NK-92 (cell line): ENCODE results near the gene POU2F2.

ENCODE experiments used
- DNase-seq: peaks from one replicate; lab custom pipeline; 2025; ENCODE audit not compliant: unreplicated experiment; lab: John Stamatoyannopoulos, UW

The POU2F2 gene

GRCh38 chr19:42126574-42126973 lies 5.7 kb downstream of the POU2F2 start:
- no peak for DNase-seq

DNA sequence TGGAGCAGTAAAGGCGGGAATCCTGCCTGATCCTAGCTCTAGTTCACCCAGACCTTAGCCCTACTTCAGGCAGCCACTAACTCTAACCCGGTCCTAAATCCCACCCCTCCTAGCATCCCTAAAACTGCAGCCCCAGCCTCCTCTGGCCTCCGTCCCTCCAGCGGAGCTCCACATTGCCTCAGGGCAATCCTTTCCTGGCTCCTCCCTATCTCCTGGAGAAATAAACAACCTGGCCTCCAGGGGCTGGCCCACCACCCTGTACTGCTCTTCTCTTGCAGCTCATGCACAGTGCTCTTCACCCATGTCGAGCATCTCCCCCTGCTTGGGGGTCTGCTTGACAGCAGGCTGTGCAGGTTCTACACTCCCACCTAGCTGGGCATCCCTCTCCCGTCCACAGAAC lies 6.7 kb downstream of the POU2F2 start:
- no peak for DNase-seq

- DNase-seq: no peak
These were observed 7.8 kb downstream of the POU2F2 start for GRCh38 chr19:42124386-42124901.

- no peak for DNase-seq
These were observed 8.5 kb downstream of the POU2F2 start for GRCh38 chr19:42123765-42124164.

- DNase-seq: no peak
These were observed 9.3 kb downstream of the POU2F2 start for GRCh38 chr19:42122691-42123607.

DNA sequence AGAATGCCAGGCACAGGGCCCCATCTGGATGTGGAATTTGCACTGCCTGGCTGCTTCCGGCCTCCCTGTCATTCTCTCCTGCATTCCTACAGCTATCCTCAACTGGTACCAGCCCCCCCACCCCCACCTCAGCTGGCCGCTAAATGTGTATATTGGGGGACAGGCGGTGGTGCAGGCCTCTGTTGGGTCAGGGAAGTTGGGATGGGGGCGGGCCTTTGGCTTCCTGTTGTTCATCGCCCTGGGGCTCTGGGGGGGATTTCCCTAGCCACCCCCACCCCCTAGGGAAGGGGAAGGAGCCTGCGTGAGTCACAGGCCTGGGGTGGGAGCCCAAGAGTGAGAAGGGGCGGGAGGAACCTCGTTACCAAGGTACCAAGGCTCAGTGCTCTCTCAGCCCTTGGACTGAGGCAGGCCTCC lies 10.6 kb downstream of the POU2F2 start:
- no peak for DNase-seq

GRCh38 chr19:42121036-42121621 lies 11.1 kb downstream of the POU2F2 start:
- no peak for DNase-seq

DNA sequence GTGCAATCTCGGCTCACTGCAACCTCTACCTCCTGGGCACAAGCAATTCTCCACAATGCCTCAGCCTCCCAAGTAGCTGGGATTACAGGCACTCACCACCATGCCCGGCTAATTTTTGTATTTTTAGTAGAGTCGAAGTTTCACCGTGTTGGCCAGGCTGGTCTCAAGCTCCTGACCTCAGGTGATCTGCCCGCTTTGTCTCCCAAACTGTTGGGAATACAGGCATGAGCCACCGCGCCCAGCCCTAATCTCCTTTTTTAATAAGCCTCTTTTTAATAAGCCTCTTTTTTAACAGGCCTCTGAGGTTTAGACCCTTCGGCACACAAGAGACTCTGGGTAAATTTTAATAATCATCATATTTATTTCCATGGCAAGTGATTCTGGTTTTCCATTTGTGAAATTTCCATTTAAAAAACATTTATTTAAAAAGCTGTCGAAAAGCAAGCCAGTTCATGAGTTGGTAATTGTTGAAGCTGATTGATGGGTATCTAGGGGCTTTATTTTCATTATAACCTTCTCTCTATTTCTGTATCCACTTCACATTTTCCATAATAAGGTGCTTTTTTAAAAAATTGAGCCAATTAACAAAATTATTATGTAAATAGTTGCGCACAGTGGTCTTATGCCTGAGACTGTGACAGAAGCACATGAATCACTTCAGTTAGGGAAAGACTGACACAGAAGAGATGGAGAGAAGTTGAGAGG lies 11.8 kb downstream of the POU2F2 start:
- no peak for DNase-seq

DNA sequence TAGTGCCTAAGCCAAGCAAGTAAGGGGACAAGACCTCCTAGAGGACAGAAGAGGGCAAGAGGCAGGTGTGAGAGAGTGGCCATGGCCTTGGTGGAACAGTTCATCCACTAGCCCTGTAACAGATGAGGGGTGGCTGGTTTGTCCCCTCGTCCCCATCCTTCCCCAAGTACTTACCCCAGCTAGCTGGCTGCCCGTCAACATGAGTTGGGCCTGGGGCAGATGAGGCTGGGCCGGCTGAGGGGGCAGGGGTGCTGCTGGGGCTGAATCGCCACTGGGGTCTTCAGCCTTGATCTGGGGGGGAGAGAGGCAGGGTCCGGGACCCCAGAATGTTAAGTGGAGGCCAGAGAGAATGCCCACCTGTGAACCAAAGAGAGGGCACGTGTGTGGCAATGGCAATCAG lies 15.2 kb downstream of the POU2F2 start:
- DNase-seq: no peak

DNA sequence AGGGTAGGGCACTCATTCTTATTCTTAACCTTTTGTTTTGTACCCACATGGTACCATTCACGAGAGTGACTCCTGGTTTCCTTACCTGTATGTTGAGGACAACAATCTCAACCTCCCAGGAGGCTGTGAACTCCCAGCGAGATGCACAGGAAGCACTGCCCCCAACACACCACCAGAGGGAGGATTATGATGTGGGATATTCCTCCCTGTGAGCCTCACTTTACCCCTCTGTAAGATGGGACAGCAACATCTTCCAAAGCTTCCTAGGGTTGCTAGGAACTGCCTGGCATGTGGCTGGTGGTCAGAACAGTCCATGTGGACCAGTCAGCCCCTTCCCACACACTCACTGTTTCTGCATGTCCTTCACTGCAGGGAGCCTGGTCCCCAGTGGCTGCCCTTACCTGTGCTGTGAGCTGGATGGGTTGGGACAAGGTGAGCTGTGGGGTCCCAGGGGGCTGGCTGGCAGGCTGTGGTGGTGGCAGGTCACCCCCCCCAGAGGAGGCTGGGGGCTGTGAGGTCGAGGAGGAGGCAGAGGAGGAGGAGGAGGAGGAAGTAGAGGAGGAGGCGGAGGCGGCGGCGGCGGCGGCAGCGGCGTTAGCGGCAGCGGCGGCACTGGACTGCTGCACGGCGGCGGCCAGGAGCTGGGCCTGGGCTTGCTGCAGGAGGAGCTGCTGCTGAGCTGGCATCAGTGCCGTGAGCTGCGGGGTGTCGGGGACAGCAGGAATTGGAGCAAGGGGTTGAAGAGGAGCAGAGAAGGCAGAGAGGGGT lies 15.8 kb downstream of the POU2F2 start:
- no peak for DNase-seq

DNA sequence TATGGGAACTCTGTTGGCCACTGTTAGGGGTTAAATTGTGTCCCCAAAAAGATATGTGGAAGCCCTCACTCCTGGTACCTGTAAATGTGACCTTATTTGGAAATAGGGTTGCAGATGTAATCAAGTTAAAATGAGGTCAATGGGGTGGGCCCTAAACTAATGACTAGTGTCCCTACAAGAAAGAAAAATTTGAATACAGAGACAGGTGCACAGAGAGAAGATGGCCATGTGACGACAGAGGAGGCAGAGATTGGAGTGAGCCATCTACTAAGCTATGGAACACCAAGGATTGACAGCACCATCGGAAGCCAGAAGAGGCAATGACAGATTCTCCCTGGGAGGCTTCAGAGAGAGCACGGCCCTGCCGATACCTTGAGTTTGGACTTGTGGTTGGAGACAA lies 16.5 kb downstream of the POU2F2 start:
- no peak for DNase-seq

DNA sequence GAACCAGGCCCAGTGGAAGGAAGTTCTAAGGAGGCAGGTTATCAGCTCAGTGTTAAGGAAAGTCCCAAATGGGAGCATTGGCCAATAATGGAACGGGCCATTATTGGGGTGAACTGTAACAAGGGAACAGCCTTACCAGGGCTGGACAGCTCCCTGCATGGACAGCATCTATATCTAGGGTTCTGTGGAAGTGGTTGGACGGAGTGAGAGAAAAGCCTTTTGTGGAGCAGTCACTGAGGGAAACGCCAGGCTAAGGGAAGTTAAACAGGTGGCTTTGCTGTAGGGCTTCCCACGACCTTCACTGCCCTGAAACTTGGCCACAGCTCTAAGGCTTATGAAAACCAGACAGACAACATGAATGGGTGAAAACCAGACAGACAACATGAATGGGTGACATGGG lies 17.0 kb downstream of the POU2F2 start:
- no peak for DNase-seq

GRCh38 chr19:42114412-42114811 lies 17.8 kb downstream of the POU2F2 start:
- DNase-seq: no peak

GRCh38 chr19:42113641-42114348 lies 18.5 kb downstream of the POU2F2 start:
- DNase-seq: no peak

DNA sequence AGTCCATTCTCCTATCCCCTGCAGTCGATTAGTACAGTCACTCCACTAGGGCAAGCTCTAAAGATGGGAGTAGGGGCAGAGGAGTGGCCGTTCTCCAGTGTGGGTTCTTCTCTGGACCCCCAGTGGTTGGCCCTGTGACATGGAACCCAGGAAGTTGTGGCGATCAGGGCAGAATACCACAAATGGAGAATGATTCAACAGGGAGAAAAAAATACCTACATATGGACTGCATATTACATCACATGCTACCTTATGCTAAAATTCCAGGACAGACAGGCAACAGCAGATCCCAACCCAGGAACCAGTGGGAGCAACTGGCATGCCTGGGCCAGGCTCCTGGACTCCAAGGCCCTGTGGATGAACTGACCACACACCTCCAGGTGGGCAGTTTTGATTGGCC lies 20.4 kb downstream of the POU2F2 start:
- no peak for DNase-seq

DNA sequence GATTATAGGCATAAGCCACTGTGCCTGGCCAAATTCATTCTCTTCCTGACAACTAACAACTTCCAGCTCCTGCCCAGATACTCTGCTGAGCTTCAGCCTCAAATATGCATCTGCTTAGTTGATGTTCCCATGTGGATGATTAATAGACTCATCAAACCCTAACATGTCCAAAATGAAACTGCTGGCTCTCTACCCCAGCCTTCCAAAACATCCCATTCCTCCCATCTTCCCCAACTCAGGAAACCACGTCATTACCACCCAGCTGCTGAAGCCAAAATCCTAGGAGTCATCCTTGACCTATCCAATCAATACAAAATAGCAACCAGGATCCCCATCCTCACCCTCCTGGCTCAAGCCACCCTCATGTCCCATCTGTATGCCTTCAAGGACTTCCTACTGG lies 20.9 kb downstream of the POU2F2 start:
- DNase-seq: no peak

- DNase-seq: no peak
These were observed 21.6 kb downstream of the POU2F2 start for GRCh38 chr19:42110658-42111057.

GRCh38 chr19:42109896-42110295 lies 22.4 kb downstream of the POU2F2 start:
- DNase-seq: no peak

GRCh38 chr19:42108527-42109389 lies 23.5 kb downstream of the POU2F2 start:
- DNase-seq: no peak
